Fibroblast of skin of right biceps (primary cell): ENCODE results near the gene FBXL15.

Experiments used
- DNase-seq: peaks from one replicate; pipeline ENCODE4 v3.0.0-alpha.2; 2013

The FBXL15 gene, protein sequence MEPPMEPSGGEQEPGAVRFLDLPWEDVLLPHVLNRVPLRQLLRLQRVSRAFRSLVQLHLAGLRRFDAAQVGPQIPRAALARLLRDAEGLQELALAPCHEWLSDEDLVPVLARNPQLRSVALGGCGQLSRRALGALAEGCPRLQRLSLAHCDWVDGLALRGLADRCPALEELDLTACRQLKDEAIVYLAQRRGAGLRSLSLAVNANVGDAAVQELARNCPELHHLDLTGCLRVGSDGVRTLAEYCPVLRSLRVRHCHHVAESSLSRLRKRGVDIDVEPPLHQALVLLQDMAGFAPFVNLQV

DNA sequence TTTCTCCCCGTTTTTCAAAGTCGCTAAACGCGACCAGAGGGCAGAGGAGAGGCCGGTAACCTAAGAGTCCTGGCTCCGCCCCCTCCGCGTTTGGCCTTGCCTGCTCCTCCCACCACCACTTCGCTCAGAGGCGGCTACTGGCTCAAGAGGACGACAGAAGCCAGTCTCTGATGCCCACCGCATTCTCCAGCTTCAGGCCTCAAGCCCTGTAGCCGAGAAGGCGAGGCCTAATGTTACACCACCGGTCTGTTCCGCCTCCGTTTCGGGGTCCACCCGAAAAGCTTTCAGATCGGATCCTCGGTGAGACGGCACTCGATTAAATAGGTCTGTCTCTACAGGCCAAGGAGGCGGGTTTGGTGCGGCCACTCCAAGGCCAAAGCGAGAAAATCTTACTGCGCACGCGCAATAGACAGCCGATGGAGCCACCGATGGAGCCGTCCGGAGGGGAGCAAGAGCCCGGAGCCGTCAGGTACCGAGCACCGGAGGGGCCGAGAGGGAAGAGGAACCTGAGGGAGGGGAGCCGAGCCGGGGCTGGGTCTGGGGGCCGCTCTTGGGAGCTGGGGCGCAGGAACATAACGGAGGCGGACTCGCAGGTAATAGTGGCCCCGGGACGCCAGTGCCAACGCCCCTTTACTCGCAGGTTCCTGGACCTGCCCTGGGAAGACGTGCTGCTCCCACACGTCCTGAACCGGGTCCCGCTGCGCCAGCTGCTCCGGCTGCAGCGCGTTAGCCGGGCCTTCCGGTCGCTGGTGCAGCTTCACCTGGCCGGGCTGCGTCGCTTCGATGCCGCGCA is at the start of gene FBXL15:
TSS of gene FBXL15 (plus strand) at position 123 of the 793 bp plus-strand sequence. CDS start at position 417, 294 bp downstream.
- DNase-seq, result peak; percentile 96

DNA sequence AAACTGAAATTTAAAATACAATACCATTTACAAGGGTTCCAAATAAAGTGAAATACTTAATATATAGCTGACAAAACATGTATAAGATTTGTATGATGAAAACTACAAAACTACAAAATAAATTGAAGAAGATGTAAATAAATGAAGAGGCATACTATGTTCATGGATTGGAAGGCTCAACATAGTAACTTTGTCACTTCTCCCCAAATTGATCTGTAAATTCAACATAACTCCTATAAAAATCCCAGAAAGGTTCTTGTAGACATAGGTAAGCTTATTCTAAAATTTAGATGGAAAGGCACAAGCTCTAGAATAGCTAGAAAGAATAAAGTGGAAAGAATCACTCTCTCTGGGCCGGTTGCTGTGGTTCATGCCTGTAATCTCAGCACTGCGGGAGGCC is 49.3 kb upstream of the FBXL15 start:
- no peak for DNase-seq

DNA sequence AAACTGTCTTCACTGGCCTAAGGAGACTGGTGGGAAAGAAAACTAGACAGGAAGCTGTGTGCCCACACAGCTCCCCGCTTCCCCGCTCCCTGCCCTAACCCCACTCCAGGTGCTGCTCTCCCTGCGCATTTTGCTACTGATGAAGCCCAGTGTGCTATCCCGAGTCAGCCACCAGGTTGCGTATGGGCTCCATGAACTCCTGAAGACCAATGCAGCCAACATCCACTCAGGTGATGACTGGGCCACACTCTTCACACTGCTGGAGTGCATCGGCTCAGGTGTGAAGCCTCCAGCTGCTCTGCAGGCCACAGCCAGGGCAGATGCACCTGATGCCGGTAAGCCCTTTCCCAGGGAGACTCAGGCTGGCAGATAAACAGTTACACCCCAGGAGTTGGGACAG is 45.4 kb upstream of the FBXL15 start:
- no peak for DNase-seq

DNA sequence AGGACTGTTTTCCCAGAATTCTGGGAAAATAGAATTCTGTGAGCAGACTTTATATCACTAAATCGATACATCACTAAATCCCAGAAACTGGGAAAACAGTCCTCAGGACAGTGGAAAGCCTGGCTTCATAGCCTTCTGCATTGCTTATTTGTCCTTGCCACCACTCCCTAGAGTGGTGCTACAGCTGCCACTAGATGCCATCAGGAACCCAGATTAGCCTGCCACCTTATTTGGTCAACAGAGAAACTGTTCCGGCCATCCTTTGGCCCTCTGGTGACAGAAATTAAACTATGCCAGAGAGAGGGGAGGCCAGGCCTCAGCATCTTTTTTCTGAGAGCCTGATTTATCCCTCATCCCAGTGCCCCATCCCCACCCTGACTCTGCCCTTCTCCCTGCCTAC is 44.8 kb upstream of the FBXL15 start:
- DNase-seq, result no peak

DNA sequence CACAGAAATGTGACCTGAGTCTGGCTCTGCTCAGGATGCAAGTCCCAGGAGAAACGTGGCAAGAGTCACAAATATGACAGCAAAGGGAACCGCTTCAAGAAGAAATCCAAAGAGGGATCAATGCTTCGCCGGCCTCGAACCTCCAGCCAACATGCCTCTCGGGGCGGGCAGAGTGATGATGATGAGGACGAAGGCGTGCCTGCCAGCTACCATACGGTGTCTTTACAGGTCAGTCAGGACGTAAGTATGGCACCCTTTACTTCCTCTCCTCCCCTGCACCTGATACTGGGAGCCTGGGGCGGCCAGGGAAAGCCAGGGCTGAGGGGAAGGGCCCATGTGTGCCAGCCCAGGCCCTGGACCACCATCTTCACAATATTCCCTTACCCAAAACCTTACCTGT is 43.7 kb upstream of the FBXL15 start:
- DNase-seq, result no peak

DNA sequence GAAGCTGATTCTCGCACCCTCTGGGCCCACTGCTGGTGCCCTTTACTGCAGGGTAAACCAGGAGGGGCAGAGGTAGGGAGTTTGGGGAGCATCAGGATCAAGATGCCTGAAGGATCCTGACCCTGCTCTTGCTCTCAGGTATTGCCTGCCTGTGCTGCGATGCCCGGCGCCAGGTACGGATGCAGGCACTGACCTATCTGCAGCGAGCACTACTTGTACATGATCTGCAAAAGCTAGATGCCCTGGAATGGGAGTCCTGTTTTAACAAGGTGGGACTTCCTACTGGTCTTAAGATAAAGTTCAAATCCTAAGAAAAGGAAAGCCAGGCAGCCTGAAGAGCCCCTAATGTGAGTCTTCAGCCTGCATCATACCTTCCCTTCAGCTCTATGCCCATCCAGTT is 41.3 kb upstream of the FBXL15 start:
- DNase-seq, result no peak

DNA sequence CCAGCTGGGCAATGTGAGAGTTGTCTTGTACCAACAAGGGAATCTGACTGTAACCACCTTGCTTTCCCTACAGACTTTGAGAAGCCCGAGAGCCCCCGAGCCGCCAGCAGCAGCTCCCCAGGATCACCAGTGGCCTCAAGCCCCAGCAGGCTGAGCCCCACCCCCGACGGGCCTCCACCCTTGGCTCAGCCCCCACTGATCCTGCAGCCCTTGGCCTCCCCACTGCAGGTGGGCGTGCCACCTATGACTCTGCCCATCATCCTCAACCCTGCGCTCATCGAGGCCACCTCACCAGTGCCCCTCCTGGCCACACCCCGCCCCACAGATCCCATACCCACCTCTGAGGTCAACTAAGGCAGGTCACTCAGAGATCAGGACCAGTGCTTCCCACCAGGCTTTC is 38.7 kb upstream of the FBXL15 start:
- DNase-seq, result no peak

DNA sequence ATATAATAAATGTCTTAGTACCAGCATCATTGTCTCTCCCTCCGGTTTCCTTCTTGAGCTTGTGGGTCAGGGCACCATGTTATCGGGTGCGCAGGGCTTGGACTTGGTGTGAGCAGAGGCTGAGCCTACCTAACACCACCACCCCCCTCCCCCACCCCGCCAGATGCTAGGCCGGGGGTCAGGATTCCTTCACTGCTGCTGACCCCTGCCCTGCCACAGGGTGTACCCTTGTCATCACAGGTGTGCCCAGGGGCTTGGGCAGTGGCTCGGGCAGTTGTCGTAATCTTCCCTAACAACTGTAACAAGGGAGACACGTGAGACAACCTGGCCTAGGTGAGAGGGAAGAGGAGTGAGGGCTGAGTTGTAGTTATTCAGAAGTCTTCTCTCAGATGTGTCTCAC is 37.8 kb upstream of the FBXL15 start:
- no peak for DNase-seq

DNA sequence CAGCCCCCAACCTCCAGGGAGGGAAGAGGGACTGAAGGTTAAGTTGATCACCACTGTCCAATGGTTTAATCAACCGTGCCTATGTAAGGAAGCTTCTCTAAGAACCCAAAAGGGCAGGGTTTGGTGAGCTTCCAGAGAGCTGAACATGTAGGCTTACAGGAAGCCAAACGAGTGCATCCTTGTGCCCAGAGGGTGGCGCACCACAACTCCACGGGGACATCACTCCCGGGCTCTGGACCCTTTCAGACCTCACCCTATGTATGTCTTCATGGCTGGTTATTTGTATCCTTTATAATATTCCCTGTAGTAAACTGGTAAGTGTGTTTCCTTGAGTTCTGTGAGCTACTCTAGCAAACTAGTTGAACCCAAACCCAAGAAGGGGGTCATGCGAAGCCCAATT is 36.6 kb upstream of the FBXL15 start:
- DNase-seq, result no peak

DNA sequence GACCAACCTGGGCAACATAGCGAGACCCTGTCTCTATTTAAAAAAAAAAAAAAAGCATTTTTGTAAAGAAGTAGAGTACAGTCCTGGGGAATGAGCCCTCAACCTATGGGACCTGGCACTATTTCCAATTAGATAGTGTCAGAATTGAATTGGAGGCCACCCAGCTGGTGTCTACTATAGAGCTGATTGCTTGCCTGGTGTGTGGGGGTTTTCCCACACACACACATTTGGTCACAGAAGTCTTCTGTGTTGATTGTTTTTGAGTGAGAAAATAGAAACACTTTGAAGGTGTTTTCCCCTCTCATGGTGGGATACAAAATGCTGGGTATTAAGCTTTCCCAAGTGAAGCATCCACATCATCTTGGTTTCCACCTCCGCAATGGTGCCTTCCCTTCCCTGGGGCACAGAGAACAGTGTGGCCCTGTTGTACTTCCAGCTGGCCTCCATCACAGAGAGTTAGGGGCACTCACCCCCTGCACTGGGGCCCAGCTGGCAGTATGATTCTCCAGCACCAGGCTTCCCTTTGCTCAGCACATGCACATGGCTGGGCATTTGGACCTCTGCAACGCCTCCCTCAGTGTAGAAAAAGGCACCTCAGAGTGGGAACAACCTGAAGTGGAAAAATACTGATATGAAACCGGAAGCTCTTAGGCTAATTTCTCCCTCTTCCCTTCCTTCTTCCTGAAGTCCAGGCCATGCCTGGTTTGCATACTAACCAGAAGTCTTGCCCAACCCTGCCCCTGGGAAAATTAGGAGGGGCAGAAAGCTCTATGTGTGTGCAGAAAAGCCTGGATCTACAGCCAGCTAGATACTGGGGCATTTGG is 35.8 kb upstream of the FBXL15 start:
- no peak for DNase-seq

DNA sequence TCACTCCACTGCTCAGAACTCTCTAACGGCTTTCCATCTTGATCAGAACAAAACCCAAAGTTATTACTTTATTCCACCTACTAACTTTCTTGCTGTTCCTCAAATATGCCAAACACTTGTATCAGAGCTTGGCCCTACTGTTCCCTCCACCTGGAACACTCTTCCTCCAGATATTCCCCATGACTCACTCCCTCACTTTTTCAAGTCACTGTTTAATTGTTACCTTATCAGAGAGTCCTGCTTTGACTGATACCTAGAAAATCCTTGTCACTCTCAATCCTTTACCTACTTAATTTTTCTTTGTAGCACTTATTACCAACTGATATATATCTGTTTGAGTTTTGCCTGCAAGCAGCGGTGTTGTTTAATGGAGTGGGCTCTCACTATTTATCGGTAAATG is 30.7 kb upstream of the FBXL15 start:
- DNase-seq, result no peak

DNA sequence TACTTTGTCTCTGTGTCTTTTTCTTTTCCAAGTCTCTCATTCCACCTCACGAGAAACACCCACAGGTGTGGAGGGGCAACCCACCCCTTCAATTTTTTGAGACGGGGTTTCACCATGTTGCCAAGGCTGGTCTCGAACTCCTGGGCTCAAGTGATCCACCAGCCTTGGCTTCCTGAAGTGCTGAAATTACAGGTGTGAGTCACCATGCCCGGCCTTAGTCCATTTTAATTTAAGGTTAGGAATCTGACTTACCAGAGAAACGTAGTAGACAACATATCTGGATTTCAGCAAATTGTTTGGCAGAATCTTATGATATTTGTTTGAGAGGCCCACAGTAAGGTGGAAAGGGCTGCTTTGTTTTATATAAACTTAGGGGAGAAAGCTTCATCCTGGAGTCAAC is 28.3 kb upstream of the FBXL15 start:
- DNase-seq, result no peak

DNA sequence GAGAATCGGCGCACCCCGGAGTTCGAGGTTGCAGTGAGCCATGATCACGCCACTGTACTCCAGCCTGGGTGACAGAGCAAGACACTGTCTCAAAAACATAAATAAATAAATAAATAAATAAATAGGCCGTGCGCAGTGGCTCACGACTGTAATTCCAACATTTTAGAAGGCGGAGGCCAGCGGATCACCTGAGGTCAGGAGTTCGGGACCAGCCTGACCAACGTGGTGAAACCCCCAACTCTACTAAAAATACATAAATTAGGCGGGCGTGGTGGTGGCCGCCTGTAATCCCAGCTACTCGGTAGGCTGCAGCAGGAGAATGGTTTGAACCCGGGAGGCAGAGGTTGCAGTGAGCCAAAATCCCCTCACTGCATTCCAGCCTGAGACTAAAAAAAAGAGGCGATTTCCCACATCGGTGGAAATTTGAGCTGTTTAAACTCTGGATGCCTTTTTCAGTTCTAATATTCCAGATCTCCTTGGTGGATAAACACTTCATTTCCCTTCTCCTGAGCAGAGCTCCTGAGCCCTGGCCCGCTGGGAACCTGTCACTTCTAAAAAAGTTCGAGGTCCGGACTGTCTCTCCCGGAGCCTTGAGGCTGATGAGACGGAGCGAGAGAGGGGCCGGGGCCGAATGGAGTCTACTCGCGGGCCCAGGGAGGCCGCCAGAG is 27.1 kb upstream of the FBXL15 start:
- no peak for DNase-seq

DNA sequence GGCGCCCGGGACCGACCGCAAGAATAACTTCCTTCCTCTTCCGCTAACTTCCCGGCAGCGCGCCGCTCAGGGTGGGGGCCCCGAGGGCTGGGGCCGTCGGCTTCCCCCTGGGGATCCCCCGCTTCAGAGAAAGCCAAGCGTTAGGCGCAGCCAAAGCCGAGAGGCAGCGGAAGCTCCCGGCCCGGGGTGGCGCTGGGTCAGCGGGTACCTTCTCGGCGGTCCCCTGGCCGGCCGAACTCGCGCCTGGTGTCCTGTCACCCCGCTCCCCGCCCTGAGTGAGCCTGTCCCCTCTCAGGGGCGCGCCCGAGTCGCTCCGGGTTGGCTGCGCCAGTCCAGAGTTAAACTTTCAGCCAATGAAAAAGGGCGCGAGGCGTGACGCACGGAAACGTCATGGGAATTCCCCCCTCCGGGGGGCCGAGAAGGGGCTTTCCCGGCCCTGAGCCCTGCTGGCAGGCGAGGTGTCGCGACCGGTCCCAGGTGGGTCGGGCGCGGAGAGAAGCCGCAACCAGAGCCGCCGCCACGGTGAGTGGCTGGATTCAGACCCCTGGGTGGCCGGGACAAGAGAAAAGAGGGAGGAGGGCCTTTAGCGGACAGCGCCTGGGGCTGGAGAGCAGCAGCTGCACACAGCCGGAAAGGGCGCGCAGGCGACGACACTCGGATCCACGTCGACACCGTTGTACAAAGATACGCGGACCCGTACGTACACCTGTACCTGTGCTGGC is 26.4 kb upstream of the FBXL15 start:
- peak; percentile 92 for DNase-seq

DNA sequence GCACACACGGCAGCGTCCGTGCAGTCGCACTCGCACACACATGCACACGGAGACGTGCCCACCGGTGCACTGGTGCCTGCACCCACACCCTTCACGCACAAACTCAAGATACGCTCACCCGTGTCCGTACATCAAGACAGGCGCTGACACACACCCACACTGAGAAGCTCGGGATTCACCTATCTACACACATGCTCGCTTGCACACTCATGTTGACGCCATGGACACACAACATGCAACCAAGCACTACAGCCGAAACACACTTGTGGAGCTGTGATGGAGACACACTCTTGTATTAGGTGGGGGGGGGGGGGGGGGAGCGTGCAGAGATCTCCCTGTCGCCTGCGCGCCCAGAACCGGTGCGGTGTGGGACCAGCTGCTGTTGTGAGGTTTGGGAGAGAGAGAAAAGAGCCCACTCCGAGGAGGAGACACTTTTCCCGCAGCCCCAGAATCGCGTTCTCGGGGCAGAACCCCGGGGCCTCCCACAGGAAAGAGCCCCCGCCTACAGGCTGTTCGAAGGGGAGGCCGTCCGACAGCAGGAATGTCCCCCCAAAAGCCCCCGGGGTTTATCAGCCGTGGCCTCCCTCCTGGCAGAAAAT is 25.7 kb upstream of the FBXL15 start:
- DNase-seq, result peak; percentile 30

DNA sequence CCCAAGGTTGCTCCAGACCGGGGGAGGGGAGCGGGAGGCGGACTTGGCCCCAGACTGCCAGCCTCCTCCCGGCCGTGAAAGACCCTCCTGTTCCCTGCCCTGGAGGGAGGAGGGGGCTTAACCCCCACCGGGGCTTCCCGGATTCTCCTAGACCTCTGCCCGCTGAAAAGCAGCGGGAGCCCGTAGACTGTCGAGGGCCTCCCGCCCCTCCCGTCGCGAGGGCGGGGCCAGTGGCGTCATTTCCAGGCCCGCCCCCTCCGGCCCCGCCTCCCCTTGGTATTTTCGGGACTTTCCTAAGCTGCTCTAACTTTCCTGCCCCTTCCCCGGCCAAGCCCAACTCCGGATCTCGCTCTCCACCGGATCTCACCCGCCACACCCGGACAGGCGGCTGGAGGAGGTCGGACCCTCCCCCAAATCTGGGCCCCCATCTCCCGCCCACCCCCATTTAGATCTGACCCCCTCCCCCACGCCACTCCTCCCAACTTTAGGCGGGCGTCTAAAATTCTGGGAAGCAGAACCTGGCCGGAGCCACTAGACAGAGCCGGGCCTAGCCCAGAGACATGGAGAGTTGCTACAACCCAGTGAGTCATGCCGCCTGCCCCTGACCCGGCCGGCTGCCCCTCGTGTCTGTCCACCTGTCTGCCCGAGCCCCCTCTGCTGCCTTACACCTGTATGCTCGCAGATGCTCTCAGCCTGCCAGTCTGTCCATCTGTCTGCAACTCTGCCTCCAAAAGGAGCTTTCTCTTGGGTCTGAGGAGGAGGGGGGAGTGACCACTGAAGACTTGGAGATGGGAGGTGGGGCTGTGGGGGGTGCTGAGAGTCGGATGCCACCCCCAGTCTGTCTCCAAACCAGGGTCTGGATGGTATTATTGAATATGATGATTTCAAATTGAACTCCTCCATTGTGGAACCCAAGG is 25.0 kb upstream of the FBXL15 start, which contains the start of gene NFKB2:
TSS of gene NFKB2 (plus strand) at position 306 of the 917 bp plus-strand sequence. CDS start at position 561, 255 bp downstream.
- DNase-seq, result peak; percentile 83

DNA sequence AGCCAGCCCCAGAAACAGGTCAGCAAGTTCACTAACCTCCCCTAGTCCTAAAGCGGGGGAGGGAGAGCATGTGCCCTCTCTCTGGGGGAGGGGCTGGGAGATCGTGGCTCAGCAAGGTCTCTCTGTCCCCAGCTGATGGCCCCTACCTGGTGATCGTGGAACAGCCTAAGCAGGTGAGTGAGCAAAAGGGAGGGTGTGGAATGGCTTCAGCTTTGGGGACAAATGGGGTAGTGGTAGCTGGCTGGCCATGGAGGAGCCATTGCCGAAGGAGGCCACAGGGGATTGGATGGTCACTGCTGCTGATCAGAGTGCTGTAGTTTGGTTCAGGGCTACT is 24.4 kb upstream of the FBXL15 start:
- no peak for DNase-seq

DNA sequence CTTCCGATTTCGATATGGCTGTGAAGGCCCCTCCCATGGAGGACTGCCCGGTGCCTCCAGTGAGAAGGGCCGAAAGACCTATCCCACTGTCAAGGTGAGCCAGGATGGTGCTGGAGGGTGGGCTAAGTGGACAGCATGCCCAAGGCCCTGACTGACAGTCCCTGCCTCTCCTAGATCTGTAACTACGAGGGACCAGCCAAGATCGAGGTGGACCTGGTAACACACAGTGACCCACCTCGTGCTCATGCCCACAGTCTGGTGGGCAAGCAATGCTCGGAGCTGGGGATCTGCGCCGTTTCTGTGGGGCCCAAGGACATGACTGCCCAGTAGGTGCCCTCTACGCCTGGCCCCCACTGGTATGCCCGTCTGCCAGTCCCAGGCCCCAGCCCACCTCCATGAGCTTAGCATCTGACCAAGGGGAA is 23.9 kb upstream of the FBXL15 start:
- no peak for DNase-seq

DNA sequence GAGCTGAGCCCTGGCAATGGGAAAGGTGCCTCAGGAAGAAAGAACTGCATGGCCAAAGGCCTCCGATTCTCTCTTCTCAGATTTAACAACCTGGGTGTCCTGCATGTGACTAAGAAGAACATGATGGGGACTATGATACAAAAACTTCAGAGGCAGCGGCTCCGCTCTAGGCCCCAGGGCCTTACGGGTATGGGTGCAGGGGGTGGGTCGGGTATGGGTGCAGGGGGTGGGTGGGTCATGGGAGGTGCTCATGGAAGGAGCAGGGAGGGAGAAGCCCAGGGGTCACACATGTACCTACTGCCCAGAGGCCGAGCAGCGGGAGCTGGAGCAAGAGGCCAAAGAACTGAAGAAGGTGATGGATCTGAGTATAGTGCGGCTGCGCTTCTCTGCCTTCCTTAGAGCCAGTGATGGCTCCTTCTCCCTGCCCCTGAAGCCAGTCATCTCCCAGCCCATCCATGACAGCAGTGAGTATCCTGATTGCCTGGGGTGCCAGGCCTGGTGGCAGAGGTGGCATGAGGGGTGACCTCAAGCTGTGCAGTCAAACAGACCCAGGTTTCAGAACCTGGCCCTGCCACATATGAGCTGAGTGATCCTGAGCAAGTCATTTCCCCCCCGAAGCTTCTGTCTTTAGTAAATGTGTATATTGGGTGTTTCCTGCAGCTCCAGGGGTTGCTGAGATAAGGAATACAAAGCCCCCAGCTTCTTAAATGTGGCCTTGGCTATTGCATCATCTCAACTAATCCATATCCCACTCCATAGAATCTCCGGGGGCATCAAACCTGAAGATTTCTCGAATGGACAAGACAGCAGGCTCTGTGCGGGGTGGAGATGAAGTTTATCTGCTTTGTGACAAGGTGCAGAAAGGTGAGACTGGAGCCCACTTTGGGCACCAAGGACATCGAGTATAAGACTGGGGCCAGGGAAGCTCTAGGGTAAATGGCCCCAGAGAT is 23.1 kb upstream of the FBXL15 start:
- no peak for DNase-seq
